Measurements from ENCODE around the gene MACO1. TPM values are rescaled to one million over a fixed set of nuclear protein-coding genes. Genes with fewer than 3 reads are reported as not detected.
A peak's percentile ranks its signal among the peaks of the same experiment; 100 is the strongest.

Gene MACO1
- total RNA-seq, 1 experiment from 2014 or later: 16.3 TPM

DNA sequence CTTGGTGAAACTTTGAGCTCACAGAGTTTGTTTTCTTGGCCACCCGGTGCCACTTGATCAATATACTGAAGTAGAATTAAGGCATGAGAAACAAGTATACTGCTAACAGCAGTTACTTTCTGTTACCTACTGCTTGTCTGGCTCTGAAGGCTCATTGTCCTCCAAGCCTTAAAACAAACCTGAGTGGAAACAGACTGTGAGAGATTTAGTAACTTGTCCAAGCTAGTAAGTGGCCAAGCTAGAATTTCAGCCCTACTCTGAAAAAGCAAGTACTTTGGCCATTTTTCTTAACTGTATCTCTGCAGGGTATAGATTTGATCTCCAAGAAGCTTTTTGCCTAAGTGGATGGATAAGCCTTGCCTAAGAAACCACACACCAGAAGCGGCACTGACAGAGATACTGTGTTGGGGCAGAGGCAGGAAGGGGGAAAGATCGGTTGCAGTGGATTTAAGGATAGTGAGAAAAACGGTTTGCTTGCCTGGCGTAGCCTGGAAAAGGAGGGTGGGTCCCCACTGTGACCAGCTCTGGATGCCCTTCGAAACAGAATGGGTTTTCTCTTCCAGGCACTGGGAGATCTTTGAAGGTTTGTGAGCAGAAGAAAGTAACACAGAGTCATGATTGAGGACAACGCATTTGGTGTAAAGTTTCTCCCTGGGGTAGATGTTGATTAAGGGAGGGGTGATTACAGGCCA, 2.1 kb upstream of the MACO1 start:
- peaks cover 13 to 15% of the 10 kb centered on the region in 2 experiments for H3K4me1 Mint-ChIP-seq
- no peak overlapping the region for H2BK5ac ChIP-seq (ENCODE audit: insufficient read length, low read length)
- no peaks in the 10 kb centered on the region for H3K27me3 ChIP-seq (ENCODE audit: insufficient read depth, low read length)
- no peak overlapping the region for H3K27ac ChIP-seq (ENCODE audit: insufficient read length, low read depth, low read length)
- no peak overlapping the region for H3K9ac ChIP-seq (ENCODE audit: extremely low read depth, insufficient read length, low read length)
- no peak overlapping the region for H3K56ac ChIP-seq (ENCODE audit: insufficient read length, low read depth, low read length)
- no peak for DNase-seq
- H2BK120ac ChIP-seq (ENCODE audit: low read depth, low read length, poor library complexity, severe bottlenecking): no peak overlapping the region
- H3K27ac Mint-ChIP-seq: no peak overlapping the region
- peaks cover 26% of the 10 kb centered on the region for H3K27me3 Mint-ChIP-seq (ENCODE audit: low read depth)
- no peak overlapping the region for H2AFZ ChIP-seq (ENCODE audit: low read length)
- no peak overlapping the region for H3K4ac ChIP-seq (ENCODE audit: low read depth, low read length)
- H3T11ph ChIP-seq (ENCODE audit: low read length): no peak overlapping the region
- no peak overlapping the region for H3K14ac ChIP-seq (ENCODE audit: insufficient read depth, low read length)
- no peak overlapping the region for H3K18ac ChIP-seq (ENCODE audit: insufficient read length, low read depth, low read length)
- no peaks in the 10 kb centered on the region for H3K36me3 Mint-ChIP-seq (ENCODE audit: insufficient read depth in 1 of 3, low read depth in 3 of 3)
- H3K23ac ChIP-seq (ENCODE audit: insufficient read length, low read depth, low read length): no peak overlapping the region
- H4K5ac ChIP-seq (ENCODE audit: insufficient read length, low read depth, low read length): no peak overlapping the region
- H3K4me1 ChIP-seq (ENCODE audit: insufficient read depth, low read length): no peaks in the 10 kb centered on the region
- no peak overlapping the region for H4K91ac ChIP-seq (ENCODE audit: insufficient read length, low read depth, low read length)
- no CpG with 5 or more reads among the region's 7 CpGs for WGBS (ENCODE audit: extremely low coverage, insufficient read length, low lambda C conversion rate)
- no peak overlapping the region for H2BK12ac ChIP-seq (ENCODE audit: insufficient read length, low read depth, low read length)
- no peaks in the 10 kb centered on the region for H3K9me3 Mint-ChIP-seq
- H2BK20ac ChIP-seq (ENCODE audit: low read depth, low read length, poor library complexity, severe bottlenecking): no peak overlapping the region
- no peak overlapping the region for H4K8ac ChIP-seq (replicated peaks; ENCODE audit: insufficient read length, low read depth, low read length)
- H3K23me2 ChIP-seq (ENCODE audit: insufficient read length, low read depth, low read length, poor library complexity, severe bottlenecking): peaks cover 3% of the 10 kb centered on the region
- no peak overlapping the region for H2BK15ac ChIP-seq (ENCODE audit: low read depth, low read length)
- H3K4me2 ChIP-seq (ENCODE audit: insufficient read depth, insufficient read length, low read length): no peak overlapping the region
- H2AK5ac ChIP-seq (ENCODE audit: insufficient read length, low read length): no peak overlapping the region
- H3K4me3 Mint-ChIP-seq: peak overlapping the region; percentile 44 to 66; a peak in 3 of 5 replicates
- no peaks in the 10 kb centered on the region for H3K9me3 ChIP-seq (ENCODE audit: control insufficient read depth, low read depth, low read length)
- H4K20me1 ChIP-seq (ENCODE audit: control insufficient read depth, insufficient read depth, insufficient read length): no peaks in the 10 kb centered on the region
- no peaks in the 10 kb centered on the region for H3K79me2 ChIP-seq (ENCODE audit: insufficient read depth, low read length)
- H3K79me1 ChIP-seq (ENCODE audit: insufficient read depth, low read depth, low read length, poor library complexity, severe bottlenecking): no peaks in the 10 kb centered on the region
- TF ChIP-seq, protein P1, sequence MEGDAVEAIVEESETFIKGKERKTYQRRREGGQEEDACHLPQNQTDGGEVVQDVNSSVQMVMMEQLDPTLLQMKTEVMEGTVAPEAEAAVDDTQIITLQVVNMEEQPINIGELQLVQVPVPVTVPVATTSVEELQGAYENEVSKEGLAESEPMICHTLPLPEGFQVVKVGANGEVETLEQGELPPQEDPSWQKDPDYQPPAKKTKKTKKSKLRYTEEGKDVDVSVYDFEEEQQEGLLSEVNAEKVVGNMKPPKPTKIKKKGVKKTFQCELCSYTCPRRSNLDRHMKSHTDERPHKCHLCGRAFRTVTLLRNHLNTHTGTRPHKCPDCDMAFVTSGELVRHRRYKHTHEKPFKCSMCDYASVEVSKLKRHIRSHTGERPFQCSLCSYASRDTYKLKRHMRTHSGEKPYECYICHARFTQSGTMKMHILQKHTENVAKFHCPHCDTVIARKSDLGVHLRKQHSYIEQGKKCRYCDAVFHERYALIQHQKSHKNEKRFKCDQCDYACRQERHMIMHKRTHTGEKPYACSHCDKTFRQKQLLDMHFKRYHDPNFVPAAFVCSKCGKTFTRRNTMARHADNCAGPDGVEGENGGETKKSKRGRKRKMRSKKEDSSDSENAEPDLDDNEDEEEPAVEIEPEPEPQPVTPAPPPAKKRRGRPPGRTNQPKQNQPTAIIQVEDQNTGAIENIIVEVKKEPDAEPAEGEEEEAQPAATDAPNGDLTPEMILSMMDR (conservative IDR thresholded peaks at IDR 0.05): no peak
